RKO (cell line): ENCODE data around the gene KCNJ15.
"Not testable (repeated sequence)": the region's sequence is repeated elsewhere in the genome, so short reads cannot be mapped to it uniquely, and the experiment has no call there.

ENCODE experiments used
- DNase-seq: peaks from one replicate; pipeline ENCODE4 v3.0.0-alpha.2; 2016; ENCODE audit warnings: low spot score

KCNJ15 gene

GRCh38 chr21:38256599-38257302 is at the start of gene KCNJ15:
Gene KCNJ15 (plus strand): TSS chr21:38256991. CDS start chr21:38299262, 42,271 bp downstream.
- no peak for DNase-seq

GRCh38 chr21:38208118-38208517 is 48.7 kb upstream of the KCNJ15 start:
- no peak for DNase-seq

GRCh38 chr21:38211321-38211720 is 45.5 kb upstream of the KCNJ15 start:
- no peak for DNase-seq

GRCh38 chr21:38212706-38213105 is 44.1 kb upstream of the KCNJ15 start:
- DNase-seq, result no peak

DNA sequence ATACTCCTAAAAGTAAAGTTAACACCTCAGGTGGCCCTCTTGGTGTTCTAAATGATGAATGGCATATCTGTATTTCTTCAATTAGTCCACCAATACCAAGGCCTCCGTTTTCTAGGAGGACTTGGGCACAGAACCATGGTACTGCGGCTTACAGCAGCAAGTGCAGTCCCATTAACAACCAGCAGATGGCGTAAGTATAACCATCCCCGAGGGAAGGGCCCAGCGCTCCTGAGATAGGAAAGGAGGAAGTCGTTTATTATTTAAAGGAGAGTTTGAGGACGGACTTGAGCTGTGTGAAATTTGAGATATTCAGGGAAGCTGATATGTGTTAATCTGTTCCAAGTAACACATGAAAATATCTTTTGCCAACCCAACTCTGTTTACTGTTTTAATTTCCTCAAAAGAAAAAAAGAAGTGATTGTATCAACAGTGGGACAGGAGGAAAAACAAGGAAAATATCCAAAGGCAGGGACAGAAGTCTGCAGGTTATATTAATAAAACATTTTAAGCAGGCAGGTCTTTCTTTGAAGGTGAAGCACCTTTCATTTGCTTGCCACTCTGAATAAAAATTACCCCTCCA is 37.7 kb upstream of the KCNJ15 start:
- DNase-seq, result peak; percentile 74

DNA sequence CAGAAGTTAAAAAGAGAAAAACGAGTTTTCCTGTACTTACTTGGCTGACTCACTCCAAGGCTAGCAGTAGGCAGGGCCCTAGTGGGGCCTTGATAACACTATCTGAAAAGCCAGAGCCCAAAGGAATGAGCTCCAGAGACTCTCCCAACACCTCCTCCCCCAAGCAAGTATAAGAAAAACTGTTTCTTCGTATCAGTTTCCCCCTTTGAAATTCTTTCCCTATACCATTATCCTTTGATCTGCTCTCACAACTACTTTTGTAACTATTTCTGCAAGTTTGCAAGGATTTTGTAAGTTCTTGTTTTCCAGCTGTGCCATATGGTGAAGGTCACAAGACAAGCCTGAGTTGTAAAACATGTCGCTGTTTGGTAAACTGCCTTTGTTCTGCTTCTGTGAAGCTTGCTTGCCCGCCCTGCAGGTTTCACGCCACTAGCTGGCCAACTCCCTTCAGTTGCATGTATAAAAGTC is 36.5 kb upstream of the KCNJ15 start:
- no peak for DNase-seq

DNA sequence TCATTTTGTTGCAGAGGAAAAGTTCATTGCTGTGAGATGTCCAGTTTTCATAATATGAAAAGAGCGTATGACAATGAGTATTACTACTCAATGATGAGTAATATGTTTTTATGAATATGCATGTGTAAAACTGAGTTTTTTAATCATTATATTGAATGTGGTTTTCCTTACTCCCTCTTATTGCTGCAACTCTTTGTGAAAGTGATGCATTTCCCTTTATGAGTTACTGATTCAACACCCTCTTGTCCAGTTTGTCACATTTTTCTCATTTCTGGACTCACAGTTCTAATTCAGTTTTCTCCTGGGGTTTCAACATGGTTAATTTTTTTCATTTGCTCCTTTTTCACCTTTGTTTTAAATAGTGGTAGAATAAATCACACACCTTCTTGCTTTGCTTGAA is 35.2 kb upstream of the KCNJ15 start:
- no peak for DNase-seq

DNA sequence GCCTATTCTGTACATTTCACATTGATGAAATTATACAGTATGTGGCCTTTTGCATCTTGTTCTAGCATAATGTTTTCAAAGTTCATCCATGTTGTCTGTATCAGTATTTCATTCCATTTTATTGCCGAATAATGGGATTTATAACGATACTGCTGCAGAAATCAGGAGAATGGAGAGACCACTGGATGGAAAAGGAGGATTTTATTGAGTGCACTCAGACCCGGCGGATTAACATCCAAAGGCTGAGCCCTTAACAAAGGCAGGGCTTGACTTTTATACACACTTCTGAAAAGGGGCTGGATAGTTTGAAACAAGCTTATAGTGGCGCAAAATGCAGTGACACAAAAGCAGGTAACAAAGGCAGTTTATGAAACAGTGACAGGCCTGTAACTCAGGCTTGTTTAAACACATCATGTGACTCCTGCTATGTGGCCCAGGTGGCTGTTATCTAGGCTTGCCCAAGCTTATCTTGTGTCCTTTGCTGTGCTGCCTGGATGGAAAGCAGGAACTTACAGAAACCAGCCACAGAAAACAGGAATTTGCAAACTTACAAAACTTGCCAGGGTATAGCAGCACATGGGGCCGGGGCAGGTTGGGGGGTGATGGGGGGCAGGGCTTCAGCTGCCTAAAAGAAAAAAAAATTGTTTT is 32.8 kb upstream of the KCNJ15 start:
- DNase-seq, result no peak

DNA sequence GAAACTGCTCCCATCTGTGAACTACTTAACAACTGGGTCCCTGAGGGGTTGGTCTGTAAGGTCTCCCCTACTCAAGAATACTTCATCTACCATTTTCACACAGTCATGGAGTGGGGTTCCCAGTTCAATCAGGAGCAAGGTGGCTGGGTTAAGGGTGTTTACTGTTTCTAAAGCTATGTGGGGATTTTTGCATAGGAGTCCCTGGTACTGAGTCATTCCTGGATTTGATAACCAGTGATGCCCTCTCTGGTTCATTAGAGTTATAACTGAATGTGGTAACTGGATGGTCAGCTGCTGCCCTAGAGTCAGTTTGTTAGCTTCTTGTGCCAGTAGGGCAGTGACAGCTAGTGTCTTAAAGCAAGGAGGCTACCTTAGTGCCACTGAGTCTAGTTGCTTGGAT is 29.4 kb upstream of the KCNJ15 start:
- no peak for DNase-seq

GRCh38 chr21:38228115-38228514 is 28.7 kb upstream of the KCNJ15 start:
- DNase-seq, result no peak

- no peak for DNase-seq
These were observed 28.3 kb upstream of the KCNJ15 start for GRCh38 chr21:38228537-38228936.

- DNase-seq, result no peak
These were observed 27.4 kb upstream of the KCNJ15 start for GRCh38 chr21:38229260-38229877.

DNA sequence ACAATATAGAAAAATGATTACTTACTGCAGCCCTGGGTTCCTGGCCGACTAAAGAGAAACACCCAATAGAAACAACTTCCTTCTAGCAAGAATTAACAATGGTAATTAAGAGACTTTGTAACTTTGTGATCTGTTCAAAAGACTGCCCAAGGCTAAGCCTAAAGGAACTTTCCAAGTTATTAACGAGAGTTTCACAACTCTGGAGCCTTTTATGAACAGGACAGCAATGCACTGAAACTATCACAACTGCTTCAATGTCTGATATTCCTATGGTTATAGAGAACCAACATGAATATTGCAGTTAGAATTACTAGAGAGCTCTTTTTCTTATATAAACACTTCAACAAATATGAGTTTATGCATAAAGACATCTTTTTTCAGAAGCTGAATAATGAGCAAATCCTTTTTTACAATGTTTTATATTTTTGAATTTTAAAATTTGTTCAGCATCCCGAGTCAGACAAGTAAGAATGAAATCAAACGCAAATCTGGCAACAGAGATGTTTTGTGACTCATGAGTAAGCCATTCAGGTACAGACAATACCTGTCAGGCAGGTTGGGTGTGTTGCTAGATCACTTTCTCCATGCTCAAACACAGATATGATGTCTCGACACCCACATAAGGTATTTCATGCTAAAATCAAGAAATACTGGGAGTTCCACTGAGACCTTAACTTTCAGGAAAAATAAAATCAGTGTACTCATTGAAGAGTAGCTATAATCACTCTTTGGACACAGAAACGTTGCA is 22.2 kb upstream of the KCNJ15 start:
- DNase-seq, result no peak

DNA sequence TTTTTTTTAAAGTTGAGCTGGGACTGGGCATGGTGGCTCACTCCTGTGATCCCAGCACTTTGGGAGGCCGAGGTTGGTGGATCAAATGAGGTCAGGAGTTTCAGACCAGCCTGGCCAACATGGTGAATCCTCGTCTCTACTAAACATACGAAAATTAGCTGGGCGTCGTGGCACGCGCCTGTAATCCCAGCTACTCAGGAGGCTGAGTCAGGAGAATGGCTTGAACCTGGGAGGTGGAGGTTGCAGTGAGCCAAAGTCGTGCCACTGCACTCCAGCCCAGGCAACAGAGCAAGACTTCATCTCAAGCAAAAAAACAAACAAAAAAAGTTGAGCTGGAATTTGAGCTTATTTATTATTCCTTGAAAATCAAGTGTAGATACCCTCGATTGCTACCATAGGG is 21.5 kb upstream of the KCNJ15 start:
- not testable (repeated sequence) for DNase-seq

DNA sequence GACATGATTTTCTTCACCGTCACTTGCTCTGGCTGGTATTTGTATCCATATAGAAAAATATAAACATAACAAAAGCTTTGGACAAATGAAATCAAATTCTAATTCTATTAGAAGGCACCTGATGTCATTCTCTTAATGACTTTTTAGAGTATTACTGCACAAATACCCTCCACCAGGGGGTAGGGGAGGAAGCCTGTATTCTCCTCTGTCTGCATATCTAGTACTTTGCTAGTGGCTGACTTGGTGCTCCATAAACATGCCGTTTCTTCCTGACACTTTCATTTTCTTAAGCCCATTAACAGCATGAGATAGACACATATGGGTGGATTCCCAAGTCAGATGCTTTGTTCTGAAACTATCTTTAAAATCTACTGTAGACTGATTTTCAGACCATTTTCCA is 20.6 kb upstream of the KCNJ15 start:
- no peak for DNase-seq

DNA sequence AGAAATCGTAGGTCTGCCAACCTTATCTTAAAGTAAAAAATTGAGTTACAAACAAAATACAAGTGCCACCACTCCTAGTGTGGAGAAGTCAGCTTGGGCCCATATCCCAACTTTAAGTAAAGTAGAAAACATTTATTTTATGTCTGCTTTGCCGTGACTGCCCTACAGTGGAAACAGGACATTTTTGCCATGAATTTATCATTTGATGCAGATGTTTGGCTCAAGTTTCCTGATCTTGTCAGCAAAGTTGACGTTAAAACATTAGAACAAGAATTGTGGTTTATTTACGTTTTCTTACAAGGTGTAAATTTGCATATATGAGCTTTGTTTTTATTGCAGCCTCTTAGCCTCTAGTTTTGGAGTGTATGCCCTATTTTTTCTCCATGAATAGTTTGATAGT is 17.1 kb upstream of the KCNJ15 start:
- DNase-seq, result no peak

- no peak for DNase-seq
These were observed 16.7 kb upstream of the KCNJ15 start for GRCh38 chr21:38240129-38240528.

DNA sequence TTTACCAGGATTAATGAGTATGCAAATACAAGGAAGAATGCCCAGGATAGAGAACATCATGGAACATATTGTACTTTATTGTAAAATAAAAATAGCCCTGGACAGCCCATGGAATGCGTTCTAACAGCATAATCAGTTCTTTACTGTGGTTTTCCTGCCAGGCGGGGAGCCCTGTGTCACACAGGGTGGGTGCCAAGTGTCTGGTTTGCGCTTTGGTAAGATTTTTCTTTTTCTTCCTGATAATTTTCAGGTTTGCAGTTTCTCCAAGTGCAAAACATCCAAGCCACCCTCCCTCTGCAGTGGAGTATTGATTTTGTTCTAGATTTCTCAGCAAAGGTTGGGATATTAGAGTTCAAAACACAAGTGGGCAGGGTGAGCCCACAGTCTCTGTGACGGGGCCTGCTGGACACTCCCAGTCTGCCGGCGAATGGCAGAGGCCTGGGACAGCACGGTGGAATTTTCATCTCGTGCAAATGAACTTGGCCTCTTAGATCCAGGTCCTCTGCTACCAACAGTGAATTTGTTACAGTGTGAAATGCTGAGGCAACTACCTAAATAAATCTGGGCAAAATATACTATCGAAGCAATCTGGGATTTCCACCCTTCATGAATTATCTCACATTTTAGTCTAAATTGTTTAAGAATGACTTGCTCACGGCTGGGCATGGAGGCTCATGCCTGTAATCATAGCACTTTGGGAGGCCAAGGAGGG is 15.6 kb upstream of the KCNJ15 start:
- DNase-seq, result no peak

DNA sequence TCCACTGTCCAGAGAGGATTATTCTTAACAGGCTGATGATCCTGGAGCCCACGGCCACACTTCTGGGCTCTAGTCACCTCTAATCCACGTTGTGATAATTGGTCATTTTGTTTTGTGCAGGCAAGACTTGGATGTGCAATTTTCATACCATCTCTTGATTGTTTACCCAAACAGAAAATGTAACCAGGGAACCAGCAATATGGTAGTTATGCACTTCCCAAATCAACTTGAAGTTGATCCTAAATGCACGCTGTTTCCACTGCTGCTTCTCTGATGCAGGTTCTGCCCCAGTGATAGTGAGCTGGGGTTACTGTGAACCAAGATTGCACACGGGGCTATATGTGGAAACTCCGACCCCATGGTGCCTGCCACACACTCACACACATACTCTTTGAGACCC is 14.7 kb upstream of the KCNJ15 start:
- DNase-seq, result no peak

DNA sequence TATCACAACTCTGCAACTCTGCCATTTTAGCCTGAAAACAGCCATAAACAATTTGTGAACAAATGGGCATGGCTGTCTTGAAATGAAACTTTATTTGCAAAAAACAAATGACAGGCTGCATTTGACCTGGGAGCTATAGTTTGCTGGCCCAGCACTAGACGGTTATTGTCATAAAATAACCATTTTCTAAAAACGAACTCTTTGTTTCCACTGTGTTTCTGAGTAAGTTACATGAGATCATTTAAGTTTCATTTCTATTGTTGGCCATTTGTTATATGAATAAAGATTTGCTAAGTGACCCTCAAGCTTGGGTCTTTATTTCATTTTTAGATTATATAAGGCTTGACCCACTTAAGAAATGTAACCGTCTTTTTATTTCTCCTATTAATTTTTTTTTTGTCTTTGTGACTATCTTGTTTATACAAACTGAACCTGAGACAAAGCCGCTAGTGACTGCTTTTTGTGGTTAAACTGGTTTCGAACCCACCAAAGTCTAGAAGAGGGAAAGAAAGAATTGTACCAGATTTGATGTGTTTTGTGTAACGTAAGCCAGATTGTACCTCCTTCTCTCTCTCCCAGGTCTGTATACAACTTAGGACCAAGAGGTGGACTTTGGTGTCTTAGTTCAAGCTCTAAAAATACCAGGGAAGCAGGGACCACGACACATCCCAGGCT is 12.9 kb upstream of the KCNJ15 start:
- no peak for DNase-seq

- DNase-seq, result no peak
These were observed 12.4 kb upstream of the KCNJ15 start for GRCh38 chr21:38244407-38244787.
